ENCODE data around the gene NUDT11. TPM values are rescaled to one million over a fixed set of nuclear protein-coding genes. Genes with fewer than 3 reads are reported as not detected.
A peak's percentile ranks its signal among the peaks of the same experiment; 100 is the strongest.
"Not testable (repeated sequence)": the region's sequence is repeated elsewhere in the genome, so short reads cannot be mapped to it uniquely, and the experiment has no call there.

NUDT11 gene
- total RNA-seq, 1 donor from 2014 or later: 17.9 TPM

- Mint-ChIP-seq H3K27ac (no peak overlapping the region), H3K4me1 (ENCODE audit: low read depth) (peaks cover 2% of the 10 kb centered on the region), H3K27me3 (no peaks in the 10 kb centered on the region), H3K4me3 (ENCODE audit: low read depth) (no peak overlapping the region), H3K9me3 (ENCODE audit: low read depth) (peaks cover 18% of the 10 kb centered on the region), H3K36me3 (ENCODE audit: insufficient read depth) (peaks cover 2% of the 10 kb centered on the region)
- no peak for TF ChIP-seq CTCF (IDR thresholded peaks at IDR 0.05; ENCODE audit: unreplicated experiment)
- DNase-seq (ENCODE audit: low spot score, unreplicated experiment): no peak
These were observed 8.5 kb downstream of the NUDT11 start for GRCh38 chrX:51487960-51488267.

- H3K36me3 Mint-ChIP-seq (ENCODE audit: insufficient read depth): peaks cover 5% of the 10 kb centered on the region
- no peak for TF ChIP-seq CTCF (IDR thresholded peaks at IDR 0.05; ENCODE audit: unreplicated experiment)
- no peak for DNase-seq (ENCODE audit: low spot score, unreplicated experiment)
- no peak overlapping the region for H3K4me3 Mint-ChIP-seq (ENCODE audit: low read depth)
- H3K27ac Mint-ChIP-seq: no peak overlapping the region
- H3K9me3 Mint-ChIP-seq (ENCODE audit: low read depth): peaks cover 32% of the 10 kb centered on the region
- no peaks in the 10 kb centered on the region for H3K27me3 Mint-ChIP-seq
- peaks cover 2% of the 10 kb centered on the region for H3K4me1 Mint-ChIP-seq (ENCODE audit: low read depth)
These were observed 11.8 kb downstream of the NUDT11 start for GRCh38 chrX:51484616-51485015.

GRCh38 chrX:51482411-51482810 is 14.0 kb downstream of the NUDT11 start:
- H3K4me3 Mint-ChIP-seq (ENCODE audit: low read depth); DNase-seq (ENCODE audit: low spot score, unreplicated experiment); H3K27ac Mint-ChIP-seq; H3K4me1 Mint-ChIP-seq (ENCODE audit: low read depth); H3K27me3 Mint-ChIP-seq; H3K36me3 Mint-ChIP-seq (ENCODE audit: insufficient read depth): not testable (repeated sequence)
- H3K9me3 Mint-ChIP-seq (ENCODE audit: low read depth): peaks cover 34% of the 10 kb centered on the region

GRCh38 chrX:51476930-51477329 is 19.5 kb downstream of the NUDT11 start:
- H3K27ac Mint-ChIP-seq: no peak overlapping the region

GRCh38 chrX:51463322-51463721 is 33.1 kb downstream of the NUDT11 start:
- Mint-ChIP-seq H3K4me3 (ENCODE audit: low read depth) (no peak overlapping the region), H3K27me3 (no peaks in the 10 kb centered on the region), H3K9me3 (ENCODE audit: low read depth) (peaks cover 3% of the 10 kb centered on the region), H3K27ac (no peak overlapping the region), H3K4me1 (ENCODE audit: low read depth) (no peaks in the 10 kb centered on the region), H3K36me3 (ENCODE audit: insufficient read depth) (no peaks in the 10 kb centered on the region)
- TF ChIP-seq CTCF (IDR thresholded peaks at IDR 0.05; ENCODE audit: unreplicated experiment): no peak
- no peak for DNase-seq (ENCODE audit: low spot score, unreplicated experiment)

More at GRCh38 chrX:51476930-51477329, 19.5 kb downstream of the NUDT11 start:
- peaks cover 24% of the 10 kb centered on the region for H3K9me3 Mint-ChIP-seq (ENCODE audit: low read depth)
- H3K36me3 Mint-ChIP-seq (ENCODE audit: insufficient read depth): peaks cover 7% of the 10 kb centered on the region
- no peak overlapping the region for H3K4me3 Mint-ChIP-seq (ENCODE audit: low read depth)
- no peaks in the 10 kb centered on the region for H3K4me1 Mint-ChIP-seq (ENCODE audit: low read depth)
- no peak for TF ChIP-seq CTCF (IDR thresholded peaks at IDR 0.05; ENCODE audit: unreplicated experiment)
- DNase-seq (ENCODE audit: low spot score, unreplicated experiment): no peak
- no peaks in the 10 kb centered on the region for H3K27me3 Mint-ChIP-seq

- Mint-ChIP-seq H3K36me3 (ENCODE audit: insufficient read depth) (no peaks in the 10 kb centered on the region), H3K27ac (no peak overlapping the region), H3K9me3 (ENCODE audit: low read depth) (peaks cover 6% of the 10 kb centered on the region), H3K4me1 (ENCODE audit: low read depth) (no peaks in the 10 kb centered on the region), H3K27me3 (no peaks in the 10 kb centered on the region), H3K4me3 (ENCODE audit: low read depth) (no peak overlapping the region)
- peak; percentile 76 for TF ChIP-seq CTCF (IDR thresholded peaks at IDR 0.05; ENCODE audit: unreplicated experiment)
- DNase-seq (ENCODE audit: low spot score, unreplicated experiment): no peak
These were observed 35.0 kb downstream of the NUDT11 start for GRCh38 chrX:51461053-51462044.

All from progenitor cell of endocrine pancreas (in vitro differentiated cells).